HepG2 (cell line): ENCODE results near the gene ATRX. TPM values are rescaled to one million over a fixed set of nuclear protein-coding genes. Genes with fewer than 3 reads are reported as not detected.

Experiments used
- ATAC-seq: fragments of 200-7000 bp; cut with Tn5 transposase; 3 replicates; pipeline ENCODE4 v1.9.1; 2020; ENCODE audit warnings: mild to moderate bottlenecking, moderate library complexity
- BruUV-seq: library from RNA; stranded (reverse); fragments of 400-500 nt; replicated peaks from 2 replicates; lab custom pipeline; 2021; lab: Mats Ljungman, UMichigan
- CTCF ChIA-PET: fragments of 300-600 bp; formaldehyde crosslinking; extraction: SDS; loops from one replicate; lab custom pipeline; 2021; ENCODE audit warnings: low total read pairs, inconsistent platforms, low intra/inter-chr PET ratio; lab: Yijun Ruan, JAX
- POLR2A ChIA-PET: fragments of 350-600 bp; sonication (Branson Sonifier 250); formaldehyde crosslinking; loops from one replicate; lab custom pipeline; 2020; ENCODE audit warnings: antibody characterized with exemption, inconsistent platforms; lab: Yijun Ruan, JAX
- DNase-seq: peaks from one replicate; pipeline ENCODE4 v3.0.0-alpha.2; 2015; ENCODE audit warnings: low spot score
- FAIRE-seq: peaks from 3 replicates; lab custom pipeline; 2011; peaks lifted over from hg19 to GRCh38; lab: Jason Lieb, UNC
- H2AFZ ChIP-seq: one replicate; pipeline ENCODE4 v1.6.1; 2011; ENCODE audit warnings: low read length, inconsistent platforms
- H3K27ac ChIP-seq: fragments of 300-600 bp; 3 replicates; pipeline ENCODE4 v1.8.0; 2011; ENCODE audit warnings: mixed run types, mild to moderate bottlenecking, mixed read lengths, low read length, inconsistent platforms; ENCODE audit not compliant: insufficient read depth; ENCODE audit errors: extremely low read length
- H3K27me3 ChIP-seq, 2 experiments: fragments of 200-600 bp in 1 of 2; 2 replicates in 1 of 2; 3 replicates in 1 of 2; pipeline versions ENCODE4 v1.6.0 to v1.8.0; 2011; ENCODE audit warnings: low read length in 2 of 2, mild to moderate bottlenecking in 2 of 2, moderate library complexity in 2 of 2, inconsistent platforms in 1 of 2; ENCODE audit not compliant: insufficient read depth in 2 of 2, control insufficient read depth in 1 of 2
- H3K36me3 ChIP-seq, 2 experiments: fragments of 200-600 bp in 1 of 2; replicated peaks in 1 of 2; 2 replicates in 1 of 2; 3 replicates in 1 of 2; pipeline versions ENCODE4 v1.5.1 to v1.8.0; 2011; ENCODE audit warnings: low read length in 2 of 2, inconsistent platforms in 1 of 2; ENCODE audit not compliant: insufficient read depth in 2 of 2, control insufficient read depth in 1 of 2
- H3K4me1 ChIP-seq: 2 replicates; pipeline ENCODE4 v1.5.1; 2012; ENCODE audit warnings: low read length, inconsistent platforms; ENCODE audit not compliant: insufficient read depth
- H3K4me2 ChIP-seq: 2 replicates; pipeline ENCODE4 v1.6.0; 2011; ENCODE audit warnings: low read depth, low read length, inconsistent platforms
- H3K4me3 ChIP-seq, 3 experiments: fragments of 200-600 bp in 1 of 3; sonication (generic), shearing (Covaris generic) in 1 of 3; replicated peaks in 1 of 3; 2 replicates each; pipeline ENCODE4 v1.5.1; 2011 to 2016; ENCODE audit warnings: low read length in 3 of 3, inconsistent platforms in 2 of 3, low read depth in 2 of 3, mild to moderate bottlenecking in 2 of 3, control low read depth in 1 of 3, mixed read lengths in 1 of 3; ENCODE audit not compliant: insufficient read depth in 1 of 3
- H3K79me2 ChIP-seq: one replicate; pipeline ENCODE4 v1.6.1; 2011; ENCODE audit warnings: low read length, inconsistent platforms; ENCODE audit not compliant: insufficient read depth
- H3K9ac ChIP-seq: 2 replicates; pipeline ENCODE4 v1.6.0; 2011; ENCODE audit warnings: mild to moderate bottlenecking, low read depth, low read length, inconsistent platforms; ENCODE audit not compliant: insufficient read depth
- H3K9me3 ChIP-seq: 2 replicates; pipeline ENCODE4 v1.5.1; 2012; ENCODE audit warnings: mild to moderate bottlenecking, low read length
- H4K20me1 ChIP-seq: 2 replicates; pipeline ENCODE4 v1.6.0; 2011; ENCODE audit warnings: inconsistent platforms, mild to moderate bottlenecking, low read length, moderate library complexity; ENCODE audit not compliant: insufficient read depth
- ASH2L ChIP-seq: fragments of 300-600, 200-600 bp; sonication (generic); IDR thresholded peaks from 2 replicates; pipeline ENCODE4 v1.7.0; 2017; ENCODE audit warnings: low read depth, mild to moderate bottlenecking, moderate library complexity, mixed read lengths, low read length; ENCODE audit not compliant: insufficient read length
- KLF9 ChIP-seq: IDR thresholded peaks from 2 replicates; pipeline ENCODE4 v1.6.1; 2016; ENCODE audit warnings: low read depth
- PLRG1 ChIP-seq: fragments of 450-650 bp; conservative IDR thresholded peaks from 2 replicates; pipeline ENCODE4 v1.6.1; 2016
- TBX2 ChIP-seq: sonication (generic); formaldehyde crosslinking; IDR thresholded peaks from 2 replicates; pipeline ENCODE4 v1.5.0; 2020; ENCODE audit warnings: missing genetic modification reagents, mild to moderate bottlenecking, borderline replicate concordance
- ZMYM4 ChIP-seq: sonication (generic); formaldehyde crosslinking; IDR thresholded peaks from 2 replicates; pipeline ENCODE4 v1.8.1; 2023; ENCODE audit warnings: mild to moderate bottlenecking, missing genetic modification reagents
- ZNF451 ChIP-seq: sonication (generic); formaldehyde crosslinking; IDR thresholded peaks from 2 replicates; pipeline ENCODE4 v1.5.0; 2020; ENCODE audit warnings: mild to moderate bottlenecking, missing genetic modification reagents
- WGBS: methylation state at CpG from one replicate; pipeline ENCODE4 v1.1.6; 2017; ENCODE audit warnings: low lambda C conversion rate; 5-methylcytosine and 5-hydroxymethylcytosine counted together
- in situ Hi-C: cut with HindIII; loops from 2 replicates; pipeline ENCODE4 v1.10.0; 2017; ENCODE audit warnings: low pct_unique_long_range_greater_than_20kb; ENCODE audit not compliant: extremely low pct_ligation_motif_present
- intact Hi-C: fragments of 100-400 bp; cut with micrococcal nuclease; formaldehyde crosslinking; loops from one replicate; pipeline ENCODE4 v1.10.0; 2022; ENCODE audit not compliant: unreplicated experiment
- polyA plus RNA-seq, 8 experiments: library from polyadenylated mRNA; depleted of rRNA in 3 of 8; stranded (reverse) in 7 of 8; unstranded in 1 of 8; fragments of >200 nt; fragmentation: Illumina TruSeq in 4 of 8; extraction: Trizol in 4 of 8; gene quantifications; 2 replicates each; pipeline versions ENCODE4 v1.2.1 to v1.2.3, GENCODE V29; 2011 to 2016; ENCODE audit warnings: low read depth in 4 of 8, missing spikeins in 1 of 8, mixed read lengths in 1 of 8; ENCODE audit not compliant: insufficient read depth in 1 of 8
- total RNA-seq, 5 experiments: library from RNA; depleted of rRNA; stranded (reverse); fragments of >200 nt; fragmentation: Illumina TruSeq; extraction: Trizol; gene quantifications; 2 replicates each; pipeline ENCODE4 v1.2.3, GENCODE V29; 2016; ENCODE audit warnings: low read depth in 1 of 5
- TF ChIP-seq, protein P1 (sequence below): sonication (generic); formaldehyde crosslinking; IDR thresholded peaks from 2 replicates; pipeline ENCODE4 v1.5.0; 2020; ENCODE audit warnings: mild to moderate bottlenecking, missing genetic modification reagents, moderate library complexity
- TF ChIP-seq, protein P2 (sequence below): sonication (generic); formaldehyde crosslinking; IDR thresholded peaks from 2 replicates; pipeline ENCODE4 v1.9.0; 2022; ENCODE audit warnings: missing genetic modification reagents, mild to moderate bottlenecking, borderline replicate concordance
- TF ChIP-seq, protein P3 (sequence below): sonication (generic); formaldehyde crosslinking; IDR thresholded peaks from 2 replicates; pipeline ENCODE4 v1.5.0; 2020; ENCODE audit warnings: missing genetic modification reagents
- TF ChIP-seq, protein P4 (sequence below): sonication (generic); formaldehyde crosslinking; IDR thresholded peaks from 2 replicates; pipeline ENCODE4 v1.4.0; 2020; ENCODE audit warnings: missing genetic modification reagents
- TF ChIP-seq, protein P5 (sequence below): sonication (generic); formaldehyde crosslinking; IDR thresholded peaks from 2 replicates; pipeline ENCODE4 v1.4.0; 2020; ENCODE audit warnings: missing genetic modification reagents

ATRX gene
- total and polyA plus RNA-seq, 2 of the 13 experiments (the other 11 are each of a cell fraction or from before 2014, with no cell fraction given) = 26.1 to 44.5 TPM

DNA sequence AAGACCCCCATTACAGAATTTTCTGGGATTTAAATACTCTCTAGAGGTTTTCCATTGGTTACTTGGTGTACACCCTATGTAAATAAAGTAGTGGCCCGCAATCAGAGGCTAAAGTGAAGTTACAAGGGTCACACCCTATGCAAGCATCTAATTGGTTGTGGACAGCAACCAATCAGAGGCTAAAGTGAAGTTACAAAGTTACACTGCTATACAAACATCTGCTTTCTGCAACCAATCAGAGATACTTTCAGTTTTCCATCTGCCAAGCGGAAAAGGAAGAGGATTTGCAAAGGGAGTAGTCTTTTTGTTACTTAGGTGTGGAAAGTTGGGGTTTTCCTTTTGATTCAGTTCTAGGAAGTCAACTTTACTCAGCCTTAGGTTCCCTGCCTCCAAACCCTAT lies 2.0 kb upstream of the ATRX start:
- ATAC-seq (peak; percentile 91), FAIRE-seq (peak; percentile 63), DNase-seq (peak; percentile 86)
- POLR2A ChIA-PET = interaction anchor here (1.3 kb wide), 1 partner anchor 107 kb away, joined by 3 read pairs; the partner anchor contains the start of gene MAGT1
- H3K27ac ChIP-seq = peak overlapping the region; percentile 63
- CTCF ChIA-PET = no interaction called here
- peak overlapping the region; percentile 29; the same call in 1 of the 2 replicates for H3K9ac ChIP-seq
- in situ Hi-C loops (no loop called here), intact Hi-C loops (loop anchor here (5.0 kb wide), 3 partner anchors 56 to 314 kb away; partner anchors contain the start of genes COX7B, MAGT1 and PGK1)
- peak overlapping the region; percentile 71 for H3K4me2 ChIP-seq
- H2AFZ ChIP-seq = no peak overlapping the region
- H3K4me1 ChIP-seq = 0 out of 2 replicates have a peak, but pooled peaks cover 7% of the 10 kb centered on the region
- no peaks in the 10 kb centered on the region for H3K9me3 ChIP-seq
- no TSS peak for BruUV-seq
- H3K79me2 ChIP-seq = peaks cover 31% of the 10 kb centered on the region
- peak overlapping the region; percentile 80 to 84 (median 81) for H3K4me3 ChIP-seq
- WGBS = 0% methylated on average over 1 of the region's 2 CpGs
- peaks cover 15% of the 10 kb centered on the region for H4K20me1 ChIP-seq
- H3K36me3 ChIP-seq = no peaks in the 10 kb centered on the region
- no peaks in the 10 kb centered on the region; a peak in 1 of 5 replicates for H3K27me3 ChIP-seq
- no peak for TF ChIP-seq PLRG1
- TF ChIP-seq ASH2L = no peak
- 0 out of 2 replicates have a peak, but pooled peaks have one; percentile 11 for TF ChIP-seq ZMYM4 (CRISPR knock-in tag)
- TF ChIP-seq, protein P1, sequence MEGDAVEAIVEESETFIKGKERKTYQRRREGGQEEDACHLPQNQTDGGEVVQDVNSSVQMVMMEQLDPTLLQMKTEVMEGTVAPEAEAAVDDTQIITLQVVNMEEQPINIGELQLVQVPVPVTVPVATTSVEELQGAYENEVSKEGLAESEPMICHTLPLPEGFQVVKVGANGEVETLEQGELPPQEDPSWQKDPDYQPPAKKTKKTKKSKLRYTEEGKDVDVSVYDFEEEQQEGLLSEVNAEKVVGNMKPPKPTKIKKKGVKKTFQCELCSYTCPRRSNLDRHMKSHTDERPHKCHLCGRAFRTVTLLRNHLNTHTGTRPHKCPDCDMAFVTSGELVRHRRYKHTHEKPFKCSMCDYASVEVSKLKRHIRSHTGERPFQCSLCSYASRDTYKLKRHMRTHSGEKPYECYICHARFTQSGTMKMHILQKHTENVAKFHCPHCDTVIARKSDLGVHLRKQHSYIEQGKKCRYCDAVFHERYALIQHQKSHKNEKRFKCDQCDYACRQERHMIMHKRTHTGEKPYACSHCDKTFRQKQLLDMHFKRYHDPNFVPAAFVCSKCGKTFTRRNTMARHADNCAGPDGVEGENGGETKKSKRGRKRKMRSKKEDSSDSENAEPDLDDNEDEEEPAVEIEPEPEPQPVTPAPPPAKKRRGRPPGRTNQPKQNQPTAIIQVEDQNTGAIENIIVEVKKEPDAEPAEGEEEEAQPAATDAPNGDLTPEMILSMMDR (CRISPR knock-in tag) = no peak
- TF ChIP-seq, protein P2, sequence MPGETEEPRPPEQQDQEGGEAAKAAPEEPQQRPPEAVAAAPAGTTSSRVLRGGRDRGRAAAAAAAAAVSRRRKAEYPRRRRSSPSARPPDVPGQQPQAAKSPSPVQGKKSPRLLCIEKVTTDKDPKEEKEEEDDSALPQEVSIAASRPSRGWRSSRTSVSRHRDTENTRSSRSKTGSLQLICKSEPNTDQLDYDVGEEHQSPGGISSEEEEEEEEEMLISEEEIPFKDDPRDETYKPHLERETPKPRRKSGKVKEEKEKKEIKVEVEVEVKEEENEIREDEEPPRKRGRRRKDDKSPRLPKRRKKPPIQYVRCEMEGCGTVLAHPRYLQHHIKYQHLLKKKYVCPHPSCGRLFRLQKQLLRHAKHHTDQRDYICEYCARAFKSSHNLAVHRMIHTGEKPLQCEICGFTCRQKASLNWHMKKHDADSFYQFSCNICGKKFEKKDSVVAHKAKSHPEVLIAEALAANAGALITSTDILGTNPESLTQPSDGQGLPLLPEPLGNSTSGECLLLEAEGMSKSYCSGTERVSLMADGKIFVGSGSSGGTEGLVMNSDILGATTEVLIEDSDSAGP (CRISPR knock-in tag) = no peak
- no peak for TF ChIP-seq TBX2 (CRISPR knock-in tag)
- TF ChIP-seq, protein P3, sequence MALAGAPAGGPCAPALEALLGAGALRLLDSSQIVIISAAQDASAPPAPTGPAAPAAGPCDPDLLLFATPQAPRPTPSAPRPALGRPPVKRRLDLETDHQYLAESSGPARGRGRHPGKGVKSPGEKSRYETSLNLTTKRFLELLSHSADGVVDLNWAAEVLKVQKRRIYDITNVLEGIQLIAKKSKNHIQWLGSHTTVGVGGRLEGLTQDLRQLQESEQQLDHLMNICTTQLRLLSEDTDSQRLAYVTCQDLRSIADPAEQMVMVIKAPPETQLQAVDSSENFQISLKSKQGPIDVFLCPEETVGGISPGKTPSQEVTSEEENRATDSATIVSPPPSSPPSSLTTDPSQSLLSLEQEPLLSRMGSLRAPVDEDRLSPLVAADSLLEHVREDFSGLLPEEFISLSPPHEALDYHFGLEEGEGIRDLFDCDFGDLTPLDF (CRISPR knock-in tag) = no peak
- no peak for TF ChIP-seq ZNF451
- TF ChIP-seq, protein P4, sequence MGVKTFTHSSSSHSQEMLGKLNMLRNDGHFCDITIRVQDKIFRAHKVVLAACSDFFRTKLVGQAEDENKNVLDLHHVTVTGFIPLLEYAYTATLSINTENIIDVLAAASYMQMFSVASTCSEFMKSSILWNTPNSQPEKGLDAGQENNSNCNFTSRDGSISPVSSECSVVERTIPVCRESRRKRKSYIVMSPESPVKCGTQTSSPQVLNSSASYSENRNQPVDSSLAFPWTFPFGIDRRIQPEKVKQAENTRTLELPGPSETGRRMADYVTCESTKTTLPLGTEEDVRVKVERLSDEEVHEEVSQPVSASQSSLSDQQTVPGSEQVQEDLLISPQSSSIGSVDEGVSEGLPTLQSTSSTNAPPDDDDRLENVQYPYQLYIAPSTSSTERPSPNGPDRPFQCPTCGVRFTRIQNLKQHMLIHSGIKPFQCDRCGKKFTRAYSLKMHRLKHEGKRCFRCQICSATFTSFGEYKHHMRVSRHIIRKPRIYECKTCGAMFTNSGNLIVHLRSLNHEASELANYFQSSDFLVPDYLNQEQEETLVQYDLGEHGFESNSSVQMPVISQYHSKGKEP (CRISPR knock-in tag) = no peak
- TF ChIP-seq KLF9 (CRISPR knock-in tag) = no peak
- TF ChIP-seq, protein P5, sequence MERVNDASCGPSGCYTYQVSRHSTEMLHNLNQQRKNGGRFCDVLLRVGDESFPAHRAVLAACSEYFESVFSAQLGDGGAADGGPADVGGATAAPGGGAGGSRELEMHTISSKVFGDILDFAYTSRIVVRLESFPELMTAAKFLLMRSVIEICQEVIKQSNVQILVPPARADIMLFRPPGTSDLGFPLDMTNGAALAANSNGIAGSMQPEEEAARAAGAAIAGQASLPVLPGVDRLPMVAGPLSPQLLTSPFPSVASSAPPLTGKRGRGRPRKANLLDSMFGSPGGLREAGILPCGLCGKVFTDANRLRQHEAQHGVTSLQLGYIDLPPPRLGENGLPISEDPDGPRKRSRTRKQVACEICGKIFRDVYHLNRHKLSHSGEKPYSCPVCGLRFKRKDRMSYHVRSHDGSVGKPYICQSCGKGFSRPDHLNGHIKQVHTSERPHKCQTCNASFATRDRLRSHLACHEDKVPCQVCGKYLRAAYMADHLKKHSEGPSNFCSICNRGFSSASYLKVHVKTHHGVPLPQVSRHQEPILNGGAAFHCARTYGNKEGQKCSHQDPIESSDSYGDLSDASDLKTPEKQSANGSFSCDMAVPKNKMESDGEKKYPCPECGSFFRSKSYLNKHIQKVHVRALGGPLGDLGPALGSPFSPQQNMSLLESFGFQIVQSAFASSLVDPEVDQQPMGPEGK = no peak
